DOHH2 (cell line): ENCODE results near the gene CELSR3.

Experiments
- H3F3A ChIP-seq: fragments of 200-600 bp; sonication (generic), shearing (Covaris generic); 2 replicates; pipeline ENCODE4 v1.6.0; 2016; ENCODE audit warnings: antibody characterized with exemption, mild to moderate bottlenecking; ENCODE audit not compliant: control insufficient read depth, insufficient read depth
- H3K27ac ChIP-seq: fragments of 200-600 bp; sonication (generic); 2 replicates; pipeline ENCODE4 v1.5.1; 2014; ENCODE audit warnings: low read depth, mild to moderate bottlenecking, low read length, moderate library complexity
- H3K27me3 ChIP-seq: fragments of 200-600 bp; sonication (generic); 2 replicates; pipeline ENCODE4 v1.6.1; 2014; ENCODE audit warnings: mild to moderate bottlenecking, low read length, mixed read lengths; ENCODE audit not compliant: control insufficient read depth
- H3K36me3 ChIP-seq: fragments of 200-600 bp; sonication (generic); 2 replicates; pipeline ENCODE4 v1.6.1; 2014; ENCODE audit warnings: mild to moderate bottlenecking, low read length, moderate library complexity, mixed read lengths; ENCODE audit not compliant: control insufficient read depth
- H3K4me1 ChIP-seq: fragments of 200-600 bp; sonication (generic); 2 replicates; pipeline ENCODE4 v1.6.1; 2014; ENCODE audit warnings: mild to moderate bottlenecking, low read length, mixed read lengths; ENCODE audit not compliant: control insufficient read depth
- H3K4me2 ChIP-seq: fragments of 200-600 bp; sonication (generic); 2 replicates; pipeline ENCODE4 v1.6.0; 2014; ENCODE audit warnings: mild to moderate bottlenecking, low read length, moderate library complexity
- H3K4me3 ChIP-seq: fragments of 200-600 bp; sonication (generic); 2 replicates; pipeline ENCODE4 v1.5.1; 2014; ENCODE audit warnings: mild to moderate bottlenecking, low read length, mixed read lengths
- H3K79me2 ChIP-seq: fragments of 200-600 bp; sonication (generic); 2 replicates; pipeline ENCODE4 v1.6.1; 2014; ENCODE audit warnings: mild to moderate bottlenecking, low read length, mixed read lengths; ENCODE audit not compliant: control insufficient read depth
- H3K9me2 ChIP-seq: fragments of 200-600 bp; sonication (generic); replicated peaks from 2 replicates; pipeline ENCODE4 v1.6.1; 2014; ENCODE audit warnings: mild to moderate bottlenecking, low read length, mixed read lengths; ENCODE audit not compliant: control insufficient read depth
- H3K9me3 ChIP-seq: fragments of 200-600 bp; sonication (generic); 2 replicates; pipeline ENCODE4 v1.6.1; 2014; ENCODE audit warnings: antibody characterized with exemption, low read length, mixed read lengths; ENCODE audit not compliant: control insufficient read depth, insufficient read depth
- H4K20me1 ChIP-seq: fragments of 200-600 bp; sonication (generic); 2 replicates; pipeline ENCODE4 v1.6.0; 2014; ENCODE audit warnings: low read depth, mild to moderate bottlenecking, antibody characterized with exemption, low read length, moderate library complexity; ENCODE audit not compliant: control insufficient read depth, insufficient read depth
- EZH2phosphoT487 ChIP-seq: fragments of 200-600 bp; sonication (generic); IDR thresholded peaks from 2 replicates; pipeline ENCODE4 v1.6.1; 2017; ENCODE audit warnings: borderline replicate concordance, mild to moderate bottlenecking, antibody characterized with exemption, low read length, moderate library complexity, mixed read lengths
- TF ChIP-seq, protein P1 (sequence below): fragments of 200-600 bp; sonication (generic); IDR thresholded peaks from one replicate; pipeline ENCODE4 v1.5.1; 2014; ENCODE audit warnings: antibody characterized with exemption, mild to moderate bottlenecking, low read depth, low read length; ENCODE audit not compliant: poor library complexity, severe bottlenecking

The CELSR3 gene

DNA sequence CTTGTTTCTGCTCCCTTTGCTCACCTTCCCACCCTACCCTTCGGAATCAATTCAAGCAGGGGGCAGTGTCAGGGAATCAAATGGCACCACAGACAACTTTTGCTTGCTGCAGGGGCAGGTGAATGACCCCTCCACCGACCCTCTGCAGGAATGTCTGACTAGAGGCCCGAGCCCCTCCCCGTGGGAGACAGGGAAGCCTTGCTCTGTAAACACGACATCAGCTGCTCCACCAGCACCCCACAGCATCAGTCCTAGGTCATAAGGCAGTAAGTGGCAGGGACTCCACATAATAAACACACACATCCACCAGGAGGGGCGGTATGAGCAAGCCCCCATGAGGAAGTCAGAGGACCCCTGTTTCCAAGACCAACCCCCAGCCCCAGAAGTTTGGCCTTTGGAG lies 25.4 kb downstream of the CELSR3 start:
- peaks cover 10% of the 10 kb centered on the region for H3K36me3 ChIP-seq
- H3K9me3 ChIP-seq: no peaks in the 10 kb centered on the region
- no peak overlapping the region for H3K4me3 ChIP-seq
- H3K4me2 ChIP-seq: no peak overlapping the region
- no peaks in the 10 kb centered on the region for H3K27me3 ChIP-seq
- no peaks in the 10 kb centered on the region for H3F3A ChIP-seq
- no peak overlapping the region for H3K27ac ChIP-seq
- TF ChIP-seq EZH2phosphoT487: no peak
- TF ChIP-seq, protein P1, sequence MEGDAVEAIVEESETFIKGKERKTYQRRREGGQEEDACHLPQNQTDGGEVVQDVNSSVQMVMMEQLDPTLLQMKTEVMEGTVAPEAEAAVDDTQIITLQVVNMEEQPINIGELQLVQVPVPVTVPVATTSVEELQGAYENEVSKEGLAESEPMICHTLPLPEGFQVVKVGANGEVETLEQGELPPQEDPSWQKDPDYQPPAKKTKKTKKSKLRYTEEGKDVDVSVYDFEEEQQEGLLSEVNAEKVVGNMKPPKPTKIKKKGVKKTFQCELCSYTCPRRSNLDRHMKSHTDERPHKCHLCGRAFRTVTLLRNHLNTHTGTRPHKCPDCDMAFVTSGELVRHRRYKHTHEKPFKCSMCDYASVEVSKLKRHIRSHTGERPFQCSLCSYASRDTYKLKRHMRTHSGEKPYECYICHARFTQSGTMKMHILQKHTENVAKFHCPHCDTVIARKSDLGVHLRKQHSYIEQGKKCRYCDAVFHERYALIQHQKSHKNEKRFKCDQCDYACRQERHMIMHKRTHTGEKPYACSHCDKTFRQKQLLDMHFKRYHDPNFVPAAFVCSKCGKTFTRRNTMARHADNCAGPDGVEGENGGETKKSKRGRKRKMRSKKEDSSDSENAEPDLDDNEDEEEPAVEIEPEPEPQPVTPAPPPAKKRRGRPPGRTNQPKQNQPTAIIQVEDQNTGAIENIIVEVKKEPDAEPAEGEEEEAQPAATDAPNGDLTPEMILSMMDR: no peak
- H3K4me1 ChIP-seq: peaks cover 18% of the 10 kb centered on the region
- H3K9me2 ChIP-seq: no peaks in the 10 kb centered on the region
- no peaks in the 10 kb centered on the region for H3K79me2 ChIP-seq
- no peaks in the 10 kb centered on the region for H4K20me1 ChIP-seq

DNA sequence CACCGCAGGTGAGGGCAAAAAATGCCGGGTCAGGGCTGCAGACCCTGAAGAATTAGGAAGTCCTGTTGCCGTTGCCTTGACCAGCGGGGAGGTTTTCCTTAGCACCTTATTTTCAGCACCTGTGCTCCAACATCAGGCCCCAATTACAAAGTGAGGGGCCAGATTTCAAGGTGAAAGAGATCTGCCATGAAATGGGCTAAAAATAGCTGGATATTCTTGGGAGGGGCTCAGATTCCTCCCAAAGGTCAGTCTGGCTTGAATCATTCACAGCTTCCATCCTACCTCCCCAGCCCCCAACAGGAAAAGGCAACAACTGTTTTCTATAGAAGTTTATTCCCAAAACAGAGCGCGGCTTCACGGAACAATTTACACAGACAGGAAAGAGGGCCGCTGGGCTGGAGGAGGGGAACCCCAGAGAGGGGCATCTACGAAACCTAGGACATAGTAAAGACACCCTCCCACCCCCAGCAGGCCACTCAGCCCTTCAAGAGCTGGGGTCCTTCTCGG lies 26.5 kb downstream of the CELSR3 start:
- peaks cover 10% of the 10 kb centered on the region for H3K36me3 ChIP-seq
- no peaks in the 10 kb centered on the region for H3K79me2 ChIP-seq
- TF ChIP-seq, protein P1: no peak
- no peak for TF ChIP-seq EZH2phosphoT487
- H4K20me1 ChIP-seq: no peaks in the 10 kb centered on the region
- no peaks in the 10 kb centered on the region for H3F3A ChIP-seq
- peak overlapping the region; percentile 90 for H3K4me2 ChIP-seq
- H3K9me3 ChIP-seq: no peaks in the 10 kb centered on the region
- H3K4me1 ChIP-seq: peaks cover 18% of the 10 kb centered on the region
- no peaks in the 10 kb centered on the region for H3K9me2 ChIP-seq
- H3K27ac ChIP-seq: peak overlapping the region; percentile 23; the same call in 1 of the 2 replicates
- H3K27me3 ChIP-seq: no peaks in the 10 kb centered on the region
- H3K4me3 ChIP-seq: peak overlapping the region; percentile 80

DNA sequence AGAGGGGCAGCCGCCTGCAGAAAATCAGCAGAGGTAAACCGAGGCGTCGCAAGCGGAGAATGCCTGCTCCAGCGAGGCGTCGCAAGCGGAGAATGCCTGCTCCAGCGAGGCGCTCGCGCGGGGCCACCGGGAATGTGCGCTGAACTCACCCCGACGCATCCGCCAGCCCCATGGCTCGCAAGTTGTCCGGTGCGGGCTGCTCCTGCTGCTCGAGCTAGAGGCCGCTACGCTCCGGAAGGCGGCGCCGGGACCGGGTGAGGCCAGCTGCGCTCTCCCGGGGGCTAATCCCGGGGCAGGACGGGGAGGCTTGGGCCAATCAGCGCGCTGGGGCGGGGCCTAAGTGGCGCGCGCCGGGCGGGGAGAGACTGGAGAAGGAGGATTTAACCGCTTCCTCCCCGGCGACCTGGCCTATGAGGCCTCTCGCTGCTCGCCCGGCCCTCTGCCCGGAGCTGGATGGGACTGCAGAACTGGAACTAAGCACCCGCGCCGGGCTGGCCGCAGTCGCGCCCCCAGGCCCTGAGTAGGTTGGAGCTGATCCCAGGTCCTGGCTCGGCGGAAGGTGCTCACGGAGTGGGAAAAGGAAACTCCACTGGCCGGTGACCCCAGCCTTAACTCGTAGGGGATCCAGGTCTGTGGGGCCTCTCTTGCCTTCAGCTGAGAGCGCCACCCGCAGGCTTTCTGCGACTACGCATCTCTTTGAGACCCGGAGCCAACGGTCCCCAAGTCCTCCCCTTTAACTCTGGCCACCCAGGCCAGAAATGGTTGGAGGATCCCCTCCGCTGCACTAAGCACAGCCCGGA lies 27.3 kb downstream of the CELSR3 start, which contains the start of gene SLC26A6:
Gene SLC26A6 (minus strand): TSS at position 240 of the 800 bp plus-strand sequence. CDS start 68 bp downstream, at position 172.
- Histone ChIP-seq H3K27ac (peak within 1 kb of the TSS; percentile 34), H3K9me3 (no peaks in the 10 kb centered on the region), H3K36me3 (peaks cover 12% of the 10 kb centered on the region), H3K27me3 (no peaks in the 10 kb centered on the region), H3K4me2 (peak within 1 kb of the TSS; percentile 90), H4K20me1 (no peaks in the 10 kb centered on the region), H3K79me2 (no peaks in the 10 kb centered on the region), H3K4me3 (peak within 1 kb of the TSS; percentile 80), H3K4me1 (peaks cover 18% of the 10 kb centered on the region), H3F3A (no peaks in the 10 kb centered on the region), H3K9me2 (no peaks in the 10 kb centered on the region)
- TF ChIP-seq, protein P1: peak; percentile 96
- no peak for TF ChIP-seq EZH2phosphoT487
